Testis (tissue), 2 donors: ENCODE results near the gene NDUFB6.

Experiments used
- POLR2A ChIP-seq: fragments of 450-650 bp; IDR thresholded peaks from one replicate; pipeline ENCODE4 v1.6.1; 2017; ENCODE audit warnings: antibody characterized with exemption, mild to moderate bottlenecking, moderate library complexity
- TF ChIP-seq, protein P1 (sequence below), 3 experiments: fragments of 450-650 bp in 2 of 3; fragments of 200-600 bp in 1 of 3; sonication (generic) in 1 of 3; IDR thresholded peaks; one replicate each; pipeline ENCODE4 v1.5.1; 2016 to 2019; ENCODE audit warnings: antibody characterized with exemption in 3 of 3, mild to moderate bottlenecking in 2 of 3, moderate library complexity in 1 of 3

DNA sequence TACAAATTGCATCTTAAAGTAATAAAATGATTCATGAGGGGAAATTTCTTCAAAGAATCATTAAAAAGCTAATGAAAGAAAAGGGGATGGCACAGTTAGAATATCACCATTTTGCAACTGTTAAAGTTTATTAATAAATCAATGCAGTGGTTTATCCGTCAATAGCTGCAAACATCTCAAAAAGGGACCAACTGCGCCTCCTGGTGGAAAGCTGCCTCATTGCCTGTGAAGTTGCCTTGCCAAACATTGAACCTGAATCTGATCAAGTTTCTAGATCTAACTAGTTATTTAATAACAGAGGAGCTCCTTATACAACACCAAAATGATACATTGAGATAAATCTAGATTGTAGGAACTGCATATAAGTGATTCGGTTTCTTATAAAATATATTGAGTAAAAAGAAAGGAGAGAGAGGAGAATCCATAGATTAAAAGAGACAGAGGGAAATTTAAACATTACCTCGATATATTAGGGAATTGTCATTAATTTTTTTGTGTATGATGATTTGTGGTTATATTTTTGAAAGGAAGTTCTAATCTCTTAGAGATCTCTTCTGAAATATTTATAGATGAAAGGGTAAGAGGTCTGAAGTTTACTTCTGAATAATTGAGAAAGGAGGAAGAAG is 6.9 kb upstream of the NDUFB6 start:
- TF ChIP-seq POLR2A = no peak
- TF ChIP-seq, protein P1, sequence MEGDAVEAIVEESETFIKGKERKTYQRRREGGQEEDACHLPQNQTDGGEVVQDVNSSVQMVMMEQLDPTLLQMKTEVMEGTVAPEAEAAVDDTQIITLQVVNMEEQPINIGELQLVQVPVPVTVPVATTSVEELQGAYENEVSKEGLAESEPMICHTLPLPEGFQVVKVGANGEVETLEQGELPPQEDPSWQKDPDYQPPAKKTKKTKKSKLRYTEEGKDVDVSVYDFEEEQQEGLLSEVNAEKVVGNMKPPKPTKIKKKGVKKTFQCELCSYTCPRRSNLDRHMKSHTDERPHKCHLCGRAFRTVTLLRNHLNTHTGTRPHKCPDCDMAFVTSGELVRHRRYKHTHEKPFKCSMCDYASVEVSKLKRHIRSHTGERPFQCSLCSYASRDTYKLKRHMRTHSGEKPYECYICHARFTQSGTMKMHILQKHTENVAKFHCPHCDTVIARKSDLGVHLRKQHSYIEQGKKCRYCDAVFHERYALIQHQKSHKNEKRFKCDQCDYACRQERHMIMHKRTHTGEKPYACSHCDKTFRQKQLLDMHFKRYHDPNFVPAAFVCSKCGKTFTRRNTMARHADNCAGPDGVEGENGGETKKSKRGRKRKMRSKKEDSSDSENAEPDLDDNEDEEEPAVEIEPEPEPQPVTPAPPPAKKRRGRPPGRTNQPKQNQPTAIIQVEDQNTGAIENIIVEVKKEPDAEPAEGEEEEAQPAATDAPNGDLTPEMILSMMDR (IDR thresholded peaks at IDR 0.05) = peak; percentile 82 to 91 (median 90)
